LNCaP clone FGC (cell line): ENCODE measurements around the gene PKD1.
A peak's percentile ranks its signal among the peaks of the same experiment; 100 is the strongest.

Experiments used
- DNase-seq: peaks from one replicate; pipeline ENCODE4 v3.0.0-alpha.2; 2011; ENCODE audit warnings: low read depth
- H3K4me3 ChIP-seq: 2 replicates; pipeline ENCODE4 v1.5.1; 2011; ENCODE audit warnings: mild to moderate bottlenecking, low read depth, low read length, control low read depth
- CTCF ChIP-seq: IDR thresholded peaks from 2 replicates; pipeline ENCODE4 v1.5.1; 2012; ENCODE audit warnings: mild to moderate bottlenecking; ENCODE audit not compliant: control insufficient read depth, insufficient read depth; ENCODE audit errors: extremely low read depth

The PKD1 gene

GRCh38 chr16:2086812-2087747, 48.6 kb downstream of the PKD1 start:
- no peak overlapping the region for H3K4me3 ChIP-seq
- no peak for DNase-seq

GRCh38 chr16:2086106-2086742, 49.5 kb downstream of the PKD1 start:
- TF ChIP-seq CTCF = no peak
- H3K4me3 ChIP-seq = 0 out of 2 replicates have a peak overlapping the region, but pooled peaks have one; percentile 4
- DNase-seq = peak; percentile 98

More at GRCh38 chr16:2086812-2087747, 48.6 kb downstream of the PKD1 start:
- no peak for TF ChIP-seq CTCF

GRCh38 chr16:2085669-2086068, 50.0 kb downstream of the PKD1 start:
- DNase-seq = peak; percentile 63
- no peak for TF ChIP-seq CTCF
- H3K4me3 ChIP-seq = 0 out of 2 replicates have a peak overlapping the region, but pooled peaks have one; percentile 6

GRCh38 chr16:2084895-2085625, 50.6 kb downstream of the PKD1 start:
- DNase-seq = no peak
- H3K4me3 ChIP-seq = no peak overlapping the region

GRCh38 chr16:2083876-2084780, 51.6 kb downstream of the PKD1 start:
- no peak for TF ChIP-seq CTCF
- DNase-seq = no peak
- no peak overlapping the region for H3K4me3 ChIP-seq

More at GRCh38 chr16:2084895-2085625, 50.6 kb downstream of the PKD1 start:
- TF ChIP-seq CTCF = no peak

- no peak for TF ChIP-seq CTCF
- DNase-seq = no peak
- H3K4me3 ChIP-seq = no peak overlapping the region
Measured at GRCh38 chr16:2083409-2083808, 52.3 kb downstream of the PKD1 start.
